A673 (cell line): Measurements from ENCODE around the gene BATF. TPM values are rescaled to one million over a fixed set of nuclear protein-coding genes. Genes with fewer than 3 reads are reported as not detected.

Source experiments
- BruUV-seq: library from RNA; stranded (reverse); fragments of 400-500 nt; replicated peaks from 2 replicates; lab custom pipeline; 2021; lab: Mats Ljungman, UMichigan
- CTCF ChIA-PET: fragments of 300-600 bp; sonication (Branson Sonifier 250); formaldehyde crosslinking; loops from one replicate; lab custom pipeline; 2022; ENCODE audit warnings: antibody characterized with exemption; lab: Charles Lee
- POLR2A ChIA-PET: fragments of 300-600 bp; sonication (Branson Sonifier 250); formaldehyde crosslinking; loops from one replicate; lab custom pipeline; 2022; ENCODE audit warnings: antibody characterized with exemption; ENCODE audit not compliant: low non-redundant PET; lab: Charles Lee
- DNase-seq: peaks from one replicate; pipeline ENCODE4 v3.0.0-alpha.2; 2015; ENCODE audit warnings: low spot score
- H3K27ac ChIP-seq: fragments of 200-600 bp; sonication (generic); 2 replicates; pipeline ENCODE4 v1.5.1; 2016; ENCODE audit warnings: mixed run types, low read depth, mild to moderate bottlenecking, mixed read lengths, antibody characterized with exemption, low read length; ENCODE audit not compliant: poor library complexity, severe bottlenecking
- H3K27me3 ChIP-seq: fragments of 200-600 bp; sonication (generic); replicated peaks from 2 replicates; pipeline ENCODE4 v1.6.1; 2017; ENCODE audit warnings: mixed run types, low read depth, mild to moderate bottlenecking, mixed read lengths, antibody characterized with exemption, low read length; ENCODE audit not compliant: insufficient read depth, poor library complexity
- H3K36me3 ChIP-seq: fragments of 200-600 bp; sonication (generic); 2 replicates; pipeline ENCODE4 v1.6.1; 2016; ENCODE audit warnings: mixed run types, mild to moderate bottlenecking, mixed read lengths, antibody characterized with exemption, low read length; ENCODE audit not compliant: insufficient read depth, poor library complexity, severe bottlenecking
- H3K4me1 ChIP-seq: fragments of 200-600 bp; sonication (generic); 2 replicates; pipeline ENCODE4 v1.6.1; 2017; ENCODE audit warnings: mixed run types, mild to moderate bottlenecking, mixed read lengths, antibody characterized with exemption, low read length; ENCODE audit not compliant: insufficient read depth, poor library complexity, severe bottlenecking
- H3K4me3 ChIP-seq: fragments of 200-600 bp; sonication (generic); 2 replicates; pipeline ENCODE4 v1.5.1; 2016; ENCODE audit warnings: low read depth, mixed run types, mild to moderate bottlenecking, mixed read lengths, low read length; ENCODE audit not compliant: poor library complexity, severe bottlenecking
- H3K9me3 ChIP-seq: fragments of 200-600 bp; sonication (generic); 2 replicates; pipeline ENCODE4 v1.6.1; 2016; ENCODE audit warnings: mixed run types, low read depth, mild to moderate bottlenecking, mixed read lengths, antibody characterized with exemption, low read length; ENCODE audit not compliant: poor library complexity, severe bottlenecking
- CTCF ChIP-seq: fragments of 300-800, 200-600 bp; sonication (generic); conservative IDR thresholded peaks from 2 replicates; pipeline ENCODE4 v1.5.1; 2017; ENCODE audit warnings: low read depth, mild to moderate bottlenecking, antibody characterized with exemption, low read length, moderate library complexity, mixed read lengths
- EZH2 ChIP-seq: fragments of 200-600 bp; sonication (generic); IDR thresholded peaks from 2 replicates; pipeline ENCODE4 v1.6.1; 2017; ENCODE audit warnings: borderline replicate concordance, low read depth, mild to moderate bottlenecking, mixed read lengths, antibody characterized with exemption, low read length; ENCODE audit not compliant: poor library complexity, severe bottlenecking
- intact Hi-C: fragments of 100-400 bp; cut with micrococcal nuclease; formaldehyde crosslinking; loops from one replicate; pipeline ENCODE4 v1.10.0; 2022; ENCODE audit not compliant: unreplicated experiment
- total RNA-seq: library from RNA; stranded (reverse); gene quantifications from 2 replicates; pipeline ENCODE4 v1.2.3, GENCODE V29; 2021

The BATF gene
- total RNA-seq, 1 experiment from 2014 or later: not detected

- no peaks in the 10 kb centered on the region for H3K9me3 ChIP-seq
- CTCF ChIA-PET: no interaction called here
- POLR2A ChIA-PET: interaction anchor here (0.6 kb wide), 1 partner anchor 128 kb away, joined by 3 read pairs; no protein-coding TSS in a partner anchor
- no peaks in the 10 kb centered on the region for H3K27me3 ChIP-seq
- TF ChIP-seq CTCF: no peak
- TF ChIP-seq EZH2: no peak
- H3K4me1 ChIP-seq: no peaks in the 10 kb centered on the region
- no peak overlapping the region for H3K27ac ChIP-seq
- intact Hi-C loops: no loop called here
- H3K36me3 ChIP-seq: no peaks in the 10 kb centered on the region
- no peak for DNase-seq
- BruUV-seq: no TSS peak
- no peak overlapping the region for H3K4me3 ChIP-seq
These were observed 37.4 kb upstream of the BATF start for GRCh38 chr14:75484711-75485429.

- CTCF ChIA-PET: interaction anchor here (0.7 to 1.6 kb wide), 3 partner anchors 180 to 541 kb away, joined by 3 to 7 read pairs (median 4); no protein-coding TSS in a partner anchor
- Histone ChIP-seq H3K4me3 (no peak overlapping the region), H3K27ac (no peak overlapping the region), H3K27me3 (no peaks in the 10 kb centered on the region), H3K4me1 (no peaks in the 10 kb centered on the region), H3K36me3 (no peaks in the 10 kb centered on the region), H3K9me3 (no peaks in the 10 kb centered on the region)
- POLR2A ChIA-PET: interaction anchor here (0.9 kb wide), 1 partner anchor 81 kb away, joined by 8 read pairs; no protein-coding TSS in a partner anchor
- TF ChIP-seq EZH2: no peak
- no peak for TF ChIP-seq CTCF
- intact Hi-C loops: no loop called here
- DNase-seq: no peak
- no TSS peak for BruUV-seq
These were observed 36.0 kb upstream of the BATF start for GRCh38 chr14:75486318-75486717.

- Histone ChIP-seq H3K27me3 (no peaks in the 10 kb centered on the region), H3K4me3 (no peak overlapping the region), H3K4me1 (no peaks in the 10 kb centered on the region), H3K27ac (no peak overlapping the region), H3K36me3 (no peaks in the 10 kb centered on the region), H3K9me3 (no peaks in the 10 kb centered on the region)
- ChIA-PET POLR2A (interaction anchor here (0.9 kb wide), 1 partner anchor 82 kb away, joined by 8 read pairs; no protein-coding TSS in a partner anchor), CTCF (interaction anchor here (0.5 to 1.6 kb wide), 6 partner anchors 9 to 252 kb away, joined by 3 to 4 read pairs (median 3); no protein-coding TSS in a partner anchor)
- no peak for TF ChIP-seq CTCF
- TF ChIP-seq EZH2: no peak
- BruUV-seq: no TSS peak
- no peak for DNase-seq
- intact Hi-C loops: no loop called here
These were observed 35.1 kb upstream of the BATF start for GRCh38 chr14:75487155-75487671.
